GM19240 (cell line): Measurements from ENCODE around the gene RASIP1.

ENCODE experiments used
- DNase-seq: peaks from one replicate; pipeline ENCODE4 v3.0.0; 2011; ENCODE audit warnings: low spot score; ENCODE audit not compliant: insufficient read length

RASIP1 gene

GRCh38 chr19:48755084-48755641 lies 14.8 kb upstream of the RASIP1 start, which contains the start of gene FGF21:
Gene FGF21 (plus strand): TSS chr19:48755524. CDS start chr19:48756237, 713 bp downstream.
- no peak for DNase-seq

GRCh38 chr19:48752496-48753365 lies 12.3 kb upstream of the RASIP1 start, which contains the start of gene FUT1:
Gene FUT1 (minus strand): TSS chr19:48752641. CDS start chr19:48751281, 1,360 bp downstream.
- DNase-seq = no peak

GRCh38 chr19:48751845-48752495 lies 11.6 kb upstream of the RASIP1 start:
- no peak for DNase-seq

- no peak for DNase-seq
These were observed 10.5 kb upstream of the RASIP1 start for GRCh38 chr19:48750771-48751504.

- DNase-seq = no peak
These were observed 9.9 kb upstream of the RASIP1 start for GRCh38 chr19:48750351-48750750.

DNA sequence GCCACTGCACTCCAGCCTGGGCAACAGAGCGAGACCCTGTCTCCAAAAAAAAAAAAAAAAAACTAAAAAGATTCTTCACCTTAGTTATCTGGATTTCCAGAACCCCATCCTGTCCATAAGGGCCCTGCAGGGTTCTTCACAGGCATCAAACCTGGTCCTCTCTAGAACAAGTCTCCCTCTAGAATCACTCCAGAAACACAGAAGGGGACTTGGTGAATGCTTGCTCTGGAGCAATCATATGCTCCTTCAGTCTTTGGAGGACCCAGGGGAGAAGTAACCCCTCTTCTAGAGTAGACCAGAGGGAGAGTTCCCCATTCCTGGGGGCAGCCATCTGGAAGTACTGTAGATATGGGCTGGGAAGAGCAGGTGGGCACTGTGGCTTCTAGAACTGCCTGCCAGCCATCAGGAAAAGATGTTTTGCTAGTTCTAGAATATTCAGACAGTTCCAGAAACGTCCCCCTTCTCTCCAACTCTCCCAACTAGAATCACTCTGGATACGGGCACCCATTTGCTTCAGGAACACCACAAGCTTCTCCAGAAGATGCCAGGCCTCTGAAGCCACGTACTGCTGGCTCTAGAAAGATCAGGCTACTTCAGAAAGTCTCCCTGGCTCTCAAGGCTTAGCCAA lies 9.3 kb upstream of the RASIP1 start:
- no peak for DNase-seq

GRCh38 chr19:48746738-48747575 lies 6.5 kb upstream of the RASIP1 start, which contains the start of gene IZUMO1:
Gene IZUMO1 (minus strand): TSS chr19:48746909. CDS start chr19:48745859, 1,050 bp downstream.
- peak; percentile 48 for DNase-seq

- no peak for DNase-seq
These were observed 5.7 kb upstream of the RASIP1 start for GRCh38 chr19:48746110-48746509.

- no peak for DNase-seq
These were observed 5.0 kb upstream of the RASIP1 start for GRCh38 chr19:48745208-48745995.

- DNase-seq = no peak
These were observed 1.7 kb upstream of the RASIP1 start for GRCh38 chr19:48742096-48742495.

- DNase-seq = no peak
These were observed 954 bp upstream of the RASIP1 start for GRCh38 chr19:48741129-48741999.

- DNase-seq = no peak
These were observed 826 bp downstream of the RASIP1 start for GRCh38 chr19:48739404-48740163.

DNA sequence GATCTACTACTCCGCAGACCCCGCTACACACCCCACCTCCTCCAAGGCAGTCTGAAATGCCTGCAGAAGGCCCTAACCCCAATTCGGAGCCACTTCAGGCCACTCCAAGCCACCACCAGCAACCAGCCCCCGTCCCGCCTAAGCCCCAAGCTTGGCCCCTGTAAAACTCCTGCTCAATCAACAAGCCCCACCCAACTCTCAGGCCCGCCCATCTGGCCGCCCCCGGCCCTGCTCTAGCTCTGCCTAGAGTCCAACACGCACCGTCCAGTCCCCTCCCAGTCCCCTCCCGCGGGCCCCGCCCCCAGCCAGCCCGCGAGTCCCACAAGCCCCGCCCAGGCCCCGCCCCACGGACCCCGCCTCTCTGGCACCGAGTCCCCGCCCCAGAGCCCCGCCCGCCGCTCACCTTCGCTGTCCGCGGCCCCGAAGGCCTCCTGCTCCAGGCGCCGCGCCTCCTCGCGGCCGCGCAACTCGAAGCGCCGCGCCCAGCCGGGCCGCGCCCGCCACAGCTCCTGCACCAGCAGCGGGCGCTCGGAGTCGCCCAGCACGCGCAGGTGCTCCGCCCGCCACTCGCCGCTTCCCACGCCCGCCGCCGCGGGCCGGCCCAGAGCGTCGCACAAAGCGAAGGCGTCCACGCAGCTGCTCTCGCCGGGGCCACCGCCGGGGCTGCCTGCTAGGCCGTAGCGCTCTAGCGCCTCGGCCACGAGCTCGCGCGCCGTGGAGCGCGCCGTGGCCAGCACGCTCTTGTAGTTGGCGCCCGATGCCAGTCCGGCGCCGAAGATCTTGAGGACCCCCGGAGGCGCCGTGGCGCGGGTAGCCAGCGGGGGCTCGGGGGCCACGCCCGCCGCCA lies 1.6 kb downstream of the RASIP1 start:
- peak; percentile 94 for DNase-seq

- DNase-seq = no peak
These were observed 2.9 kb downstream of the RASIP1 start for GRCh38 chr19:48737360-48737998.

GRCh38 chr19:48735031-48735615 lies 5.3 kb downstream of the RASIP1 start:
- no peak for DNase-seq

DNA sequence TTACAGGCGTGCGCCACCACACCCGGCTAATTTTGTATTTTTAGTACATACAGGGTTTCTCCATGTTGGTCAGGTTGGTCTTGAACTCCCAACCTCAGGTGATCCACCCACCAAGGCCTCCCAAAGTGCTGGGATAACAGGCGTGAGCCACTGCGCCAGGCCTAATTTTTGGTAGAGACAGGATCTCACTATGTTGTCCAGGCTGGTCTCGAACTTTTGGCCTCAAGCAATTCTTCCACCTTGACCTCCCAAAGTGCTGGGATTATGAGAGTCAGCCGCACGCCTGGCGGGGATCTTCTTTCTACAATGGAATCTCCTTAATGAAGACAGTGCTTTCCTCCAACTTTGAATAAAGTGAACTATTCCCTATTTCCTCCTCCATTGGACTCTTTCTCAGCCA lies 5.8 kb downstream of the RASIP1 start:
- no peak for DNase-seq
